Raji (cell line): ENCODE measurements around the gene PRG2.

Experiments
- POLR2A ChIP-seq: IDR thresholded peaks from 2 replicates; pipeline ENCODE4 v1.6.1; 2011; ENCODE audit warnings: low read depth, low read length, control low read depth; ENCODE audit not compliant: insufficient read depth

Gene PRG2

GRCh38 chr11:57368106-57368844, 22.2 kb downstream of the PRG2 start:
- no peak for TF ChIP-seq POLR2A

GRCh38 chr11:57364851-57365660, 25.4 kb downstream of the PRG2 start:
- TF ChIP-seq POLR2A, result no peak

DNA sequence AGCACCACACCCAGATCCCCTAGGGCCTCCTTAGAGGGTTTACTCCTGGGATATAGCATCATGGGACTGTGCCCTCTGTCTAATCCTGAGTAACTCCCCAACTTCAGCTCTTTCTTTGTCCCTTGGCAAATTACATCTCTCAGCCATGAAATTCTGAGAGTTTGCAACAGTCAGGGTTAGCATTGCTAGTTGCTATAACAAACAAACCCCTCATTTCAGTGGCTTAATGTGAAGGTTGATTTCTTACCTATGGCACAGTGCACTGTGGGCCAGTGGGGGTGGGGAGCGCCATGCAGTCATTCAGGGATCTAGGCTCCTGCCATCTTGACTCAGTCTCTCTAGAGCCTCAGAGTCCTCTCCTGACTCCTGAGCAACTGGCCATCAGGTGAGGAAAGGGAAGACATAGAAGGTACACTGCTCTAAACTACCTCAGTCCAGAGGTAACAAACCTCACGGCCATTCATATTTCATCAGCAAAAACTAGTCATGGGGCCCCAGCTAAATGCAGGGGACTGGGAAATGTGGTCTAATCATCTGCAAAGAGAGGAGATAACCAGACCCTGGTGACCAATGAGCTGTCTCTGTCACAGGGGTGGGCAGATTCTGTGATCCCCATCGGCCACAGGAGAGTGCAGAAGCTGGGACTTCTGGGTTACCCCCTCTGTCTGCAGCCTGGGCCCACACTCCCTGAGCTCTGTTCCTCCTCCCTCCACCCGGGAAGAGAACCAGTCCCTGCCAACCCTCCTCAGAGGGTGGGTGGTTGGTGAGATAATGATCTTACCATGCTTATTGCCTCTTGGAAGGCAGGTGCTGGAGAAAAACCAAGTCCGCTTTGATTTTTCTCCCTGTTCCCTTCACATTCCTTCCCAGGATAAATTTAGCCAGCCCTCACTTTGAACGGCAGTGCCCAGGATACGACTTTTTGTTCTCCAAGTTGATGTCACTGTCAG, 27.0 kb downstream of the PRG2 start:
- TF ChIP-seq POLR2A, result no peak

- no peak for TF ChIP-seq POLR2A
Measured at GRCh38 chr11:57361926-57362325, 28.5 kb downstream of the PRG2 start.

- no peak for TF ChIP-seq POLR2A
Measured at GRCh38 chr11:57360991-57361390, 29.5 kb downstream of the PRG2 start.

GRCh38 chr11:57359896-57360690, 30.4 kb downstream of the PRG2 start:
- no peak for TF ChIP-seq POLR2A

GRCh38 chr11:57359396-57359795, 31.1 kb downstream of the PRG2 start:
- no peak for TF ChIP-seq POLR2A

- TF ChIP-seq POLR2A, result no peak
Measured at GRCh38 chr11:57358991-57359390, 31.5 kb downstream of the PRG2 start.

GRCh38 chr11:57358543-57358961, 31.9 kb downstream of the PRG2 start:
- no peak for TF ChIP-seq POLR2A

GRCh38 chr11:57357856-57358255, 32.6 kb downstream of the PRG2 start:
- no peak for TF ChIP-seq POLR2A

DNA sequence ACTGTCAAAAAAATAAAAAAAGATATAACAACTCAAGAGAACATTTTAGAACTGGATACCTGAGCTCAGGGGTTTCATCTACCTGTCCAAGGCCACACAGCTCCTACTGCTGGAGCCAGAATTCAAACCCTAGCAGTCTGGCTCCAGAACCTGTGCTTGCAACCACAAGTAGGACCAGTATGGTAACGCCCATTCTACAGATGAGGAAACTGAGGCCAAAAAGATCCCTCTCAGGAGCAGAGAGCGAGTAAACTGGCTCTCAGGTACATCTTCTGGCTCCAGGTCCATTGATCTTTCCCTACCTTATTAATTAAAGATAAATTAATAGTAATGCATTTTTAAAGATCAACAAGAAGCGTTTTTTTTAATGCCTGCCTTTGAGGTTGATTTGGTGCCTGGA, 33.1 kb downstream of the PRG2 start:
- TF ChIP-seq POLR2A, result no peak

DNA sequence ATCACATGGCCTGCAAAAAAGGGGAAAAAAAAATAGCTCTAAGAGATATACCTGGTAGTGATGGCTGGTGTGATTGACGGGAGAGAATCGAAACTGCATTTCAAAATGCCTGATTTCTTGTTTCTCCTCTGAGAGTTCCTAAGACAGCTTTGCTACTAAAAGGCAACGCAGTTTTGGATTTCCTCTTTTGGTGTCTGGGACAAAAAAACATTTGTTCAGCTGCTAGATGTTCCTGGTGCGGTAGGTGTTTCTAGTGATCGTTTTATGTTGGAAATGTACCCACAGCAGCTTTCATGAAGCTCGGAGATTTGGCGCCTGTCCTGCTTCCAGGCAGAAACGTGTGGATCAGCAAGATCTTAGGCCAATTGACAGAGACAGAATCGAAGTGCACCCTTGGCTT, 34.2 kb downstream of the PRG2 start:
- TF ChIP-seq POLR2A, result no peak

DNA sequence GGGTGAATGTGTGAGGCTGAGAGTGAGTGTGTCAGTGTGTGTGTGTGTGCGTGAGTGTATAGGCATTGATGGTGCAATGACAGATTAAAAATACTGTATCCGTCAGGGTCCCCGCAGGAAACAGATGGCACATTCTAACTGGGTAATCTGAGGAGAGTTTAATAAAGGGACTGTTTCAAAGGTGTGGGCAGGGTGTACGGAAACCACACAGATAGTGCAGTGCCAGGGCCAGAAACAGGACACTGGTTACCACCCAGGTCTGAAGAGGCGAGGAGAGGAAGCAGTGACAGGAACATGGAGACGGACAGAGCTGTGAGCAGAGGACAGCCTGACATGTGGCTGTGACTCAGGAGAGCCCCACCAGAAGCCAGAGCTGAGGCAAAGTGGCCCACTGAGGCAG, 35.8 kb downstream of the PRG2 start:
- TF ChIP-seq POLR2A, result no peak

DNA sequence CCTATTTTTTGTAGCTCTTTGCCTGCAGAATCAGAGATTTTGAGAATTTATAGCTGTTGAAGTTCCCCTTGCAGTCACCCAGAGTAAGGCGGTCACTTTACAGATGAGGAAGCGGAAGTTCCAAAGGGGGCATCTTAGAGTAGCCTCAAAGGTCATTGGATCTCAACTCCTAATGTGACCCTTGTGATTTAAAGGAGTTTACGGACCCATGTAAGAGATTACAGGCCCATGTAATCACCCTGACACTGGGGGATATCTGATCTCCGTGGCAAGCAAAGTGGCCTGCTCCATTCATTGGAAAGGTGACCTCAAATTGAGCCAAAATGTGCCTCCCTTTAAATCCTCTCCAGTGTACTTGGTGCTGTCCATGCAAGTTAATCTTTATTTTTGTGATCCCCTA, 36.6 kb downstream of the PRG2 start:
- TF ChIP-seq POLR2A, result no peak
